Lower leg skin (tissue), 4 donors: ENCODE data around the gene PRPF31. TPM values are rescaled to one million over a fixed set of nuclear protein-coding genes. Genes with fewer than 3 reads are reported as not detected.

Experiments used
- DNase-seq, 2 donors: peaks; one replicate each; pipeline ENCODE4 v3.0.0-alpha.2; 2019; ENCODE audit warnings: low spot score in 2 of 2
- H3K4me3 ChIP-seq: fragments of 200-600 bp; sonication (generic); 2 replicates; pipeline ENCODE4 v1.5.1; 2017; ENCODE audit warnings: mild to moderate bottlenecking, low read depth; ENCODE audit not compliant: poor library complexity, severe bottlenecking
- CTCF ChIP-seq, 3 donors: fragments of 450-650 bp; IDR thresholded peaks; one replicate each; pipeline ENCODE4 v1.5.1; 2016; ENCODE audit warnings: antibody characterized with exemption in 3 of 3, mild to moderate bottlenecking in 3 of 3, moderate library complexity in 2 of 3
- POLR2A ChIP-seq, 2 donors: fragments of 450-650 bp; IDR thresholded peaks; one replicate each; pipeline ENCODE4 v1.6.1; 2016 to 2017; ENCODE audit warnings: antibody characterized with exemption in 2 of 2, mild to moderate bottlenecking in 1 of 2, moderate library complexity in 1 of 2
- WGBS, 2 donors: methylation state at CpG; one replicate each; pipeline ENCODE4 v1.1.5; 2018; 5-methylcytosine and 5-hydroxymethylcytosine counted together
- intact Hi-C: fragments of 100-400 bp; cut with DNase I; formaldehyde crosslinking; loops from one replicate; pipeline ENCODE4 v1.15.0; 2023; ENCODE audit warnings: low total_unique reads
- total RNA-seq, 4 donors: library from RNA; depleted of rRNA; stranded (reverse); fragments of >200 nt; gene quantifications; one replicate each; pipeline ENCODE4 v1.1.0, GENCODE V29; 2016

The PRPF31 gene
- total RNA-seq, 4 donors from 2014 or later: 39.2 to 65.1 (median 47.3) TPM

GRCh38 chr19:54156490-54156889, 40.9 kb downstream of the PRPF31 start:
- 69 to 77% methylated on average over 11 of the region's 11 CpGs for WGBS, 2 donors
- TF ChIP-seq CTCF (IDR thresholded peaks at IDR 0.05) (no peak), POLR2A (IDR thresholded peaks at IDR 0.05) (no peak)
- no peak overlapping the region for H3K4me3 ChIP-seq
- DNase-seq: no peak
- intact Hi-C loops: no loop called here

GRCh38 chr19:54156953-54157352, 41.4 kb downstream of the PRPF31 start:
- no peak for TF ChIP-seq CTCF (IDR thresholded peaks at IDR 0.05)
- TF ChIP-seq POLR2A (IDR thresholded peaks at IDR 0.05): no peak
- WGBS, 2 donors: 79 to 89% methylated on average over 2 to 3 of the region's 3 CpGs
- H3K4me3 ChIP-seq: no peak overlapping the region
- DNase-seq: no peak
- intact Hi-C loops: no loop called here

- intact Hi-C loops: no loop called here
- H3K4me3 ChIP-seq: peak overlapping the region; percentile 56
- no peak for DNase-seq
- TF ChIP-seq CTCF (IDR thresholded peaks at IDR 0.05) (no peak), POLR2A (IDR thresholded peaks at IDR 0.05) (no peak)
- WGBS, 2 donors: 5 to 8% methylated on average over 19 of the region's 19 CpGs
Measured at GRCh38 chr19:54158812-54159351, 43.3 kb downstream of the PRPF31 start.

GRCh38 chr19:54159352-54160181, 44.0 kb downstream of the PRPF31 start, which contains the start of gene LENG1:
LENG1 (minus strand) TSS chr19:54159721; CDS start chr19:54159695, 26 bp downstream.
- TF ChIP-seq CTCF (IDR thresholded peaks at IDR 0.05) (no peak), POLR2A (IDR thresholded peaks at IDR 0.05) (peak in 1 of 2 donors; percentile 15)
- intact Hi-C loops: no loop called here
- WGBS, 2 donors: 0 to 1% methylated on average over 66 to 72 of the region's 72 CpGs
- DNase-seq: peak; percentile 100
- peak within 1 kb of the TSS; percentile 56 for H3K4me3 ChIP-seq

GRCh38 chr19:54160182-54160811, 44.7 kb downstream of the PRPF31 start:
- TF ChIP-seq POLR2A (IDR thresholded peaks at IDR 0.05) (no peak), CTCF (IDR thresholded peaks at IDR 0.05) (no peak)
- 1 to 2% methylated on average over 24 to 28 of the region's 28 CpGs for WGBS, 2 donors
- intact Hi-C loops: no loop called here
- DNase-seq: no peak
- H3K4me3 ChIP-seq: peak overlapping the region; percentile 42
